VCaP (cell line): ENCODE measurements around the gene RAI1.
A peak's percentile ranks its signal among the peaks of the same experiment; 100 is the strongest.

Experiments
- H3K27ac ChIP-seq: fragments of 450-650 bp; 2 replicates; pipeline ENCODE4 v1.5.1; 2017
- TF ChIP-seq, protein P1 (sequence below): fragments of 450-650 bp; conservative IDR thresholded peaks from 2 replicates; pipeline ENCODE4 v1.5.1; 2017; ENCODE audit warnings: mild to moderate bottlenecking, moderate library complexity

Gene RAI1

DNA sequence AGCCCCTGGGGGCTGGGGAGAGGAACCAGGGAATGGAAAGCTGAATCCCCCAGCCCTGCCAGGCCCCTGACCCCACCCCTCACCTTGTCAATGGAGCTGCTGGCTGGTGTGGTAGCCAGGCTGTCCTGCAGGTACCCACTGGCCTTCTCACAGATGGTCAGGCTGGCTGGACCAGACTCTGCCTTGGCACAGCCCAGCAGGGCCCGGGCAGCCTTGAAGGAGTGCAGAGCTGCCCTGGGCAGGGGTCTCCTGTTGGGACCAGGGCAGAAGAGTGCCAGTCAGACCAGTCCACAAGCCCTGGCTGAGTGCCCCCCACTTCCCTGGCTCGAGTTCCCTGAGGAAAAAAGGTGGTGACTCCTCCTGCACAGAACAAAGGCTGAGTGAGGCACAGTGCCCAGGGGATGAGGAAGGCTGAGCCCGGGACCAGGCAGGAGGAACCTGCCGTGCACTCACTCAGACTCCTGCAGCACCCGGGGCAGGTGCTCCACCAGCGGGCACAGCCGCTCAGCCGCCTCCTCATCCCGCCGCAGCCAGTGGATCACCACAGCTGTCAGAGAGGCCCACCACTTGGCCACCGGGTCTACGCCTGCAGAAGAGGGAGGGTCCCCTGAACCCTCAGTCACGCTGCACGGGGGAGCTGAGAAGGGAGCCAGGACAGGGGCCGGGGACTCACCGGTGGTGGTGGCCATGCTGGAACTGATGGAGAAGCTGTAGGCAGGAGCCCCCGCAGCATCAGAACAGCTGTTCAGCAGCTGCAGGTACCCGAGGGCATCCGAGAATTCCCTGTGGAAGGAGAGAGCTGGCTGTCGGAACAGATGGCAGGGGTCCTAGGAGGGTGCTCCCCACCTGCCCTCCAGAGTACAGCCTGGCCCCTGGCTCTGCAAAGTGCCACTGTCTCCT, 133.2 kb downstream of the RAI1 start:
- TF ChIP-seq, protein P1, sequence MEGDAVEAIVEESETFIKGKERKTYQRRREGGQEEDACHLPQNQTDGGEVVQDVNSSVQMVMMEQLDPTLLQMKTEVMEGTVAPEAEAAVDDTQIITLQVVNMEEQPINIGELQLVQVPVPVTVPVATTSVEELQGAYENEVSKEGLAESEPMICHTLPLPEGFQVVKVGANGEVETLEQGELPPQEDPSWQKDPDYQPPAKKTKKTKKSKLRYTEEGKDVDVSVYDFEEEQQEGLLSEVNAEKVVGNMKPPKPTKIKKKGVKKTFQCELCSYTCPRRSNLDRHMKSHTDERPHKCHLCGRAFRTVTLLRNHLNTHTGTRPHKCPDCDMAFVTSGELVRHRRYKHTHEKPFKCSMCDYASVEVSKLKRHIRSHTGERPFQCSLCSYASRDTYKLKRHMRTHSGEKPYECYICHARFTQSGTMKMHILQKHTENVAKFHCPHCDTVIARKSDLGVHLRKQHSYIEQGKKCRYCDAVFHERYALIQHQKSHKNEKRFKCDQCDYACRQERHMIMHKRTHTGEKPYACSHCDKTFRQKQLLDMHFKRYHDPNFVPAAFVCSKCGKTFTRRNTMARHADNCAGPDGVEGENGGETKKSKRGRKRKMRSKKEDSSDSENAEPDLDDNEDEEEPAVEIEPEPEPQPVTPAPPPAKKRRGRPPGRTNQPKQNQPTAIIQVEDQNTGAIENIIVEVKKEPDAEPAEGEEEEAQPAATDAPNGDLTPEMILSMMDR, result no peak
- peak overlapping the region; percentile 16; the same call in 1 of the 2 replicates for H3K27ac ChIP-seq

DNA sequence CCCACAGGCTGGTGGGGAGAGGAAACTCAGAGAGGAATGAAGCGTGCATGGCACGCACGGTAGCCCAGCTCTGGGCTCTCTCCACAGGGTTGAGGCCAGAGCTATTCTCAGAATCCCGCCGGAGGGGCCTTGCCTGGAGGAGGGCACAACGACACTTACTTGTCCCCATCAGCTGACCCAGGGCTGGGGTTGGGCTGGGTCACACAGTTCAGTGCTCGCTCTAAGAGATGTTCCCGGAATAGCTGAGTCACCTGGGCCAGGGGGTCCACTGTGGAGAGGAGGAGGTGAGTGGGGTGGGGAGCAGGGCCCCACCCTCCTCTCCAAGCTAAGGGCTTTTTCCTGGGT, 133.8 kb downstream of the RAI1 start:
- TF ChIP-seq, protein P1, result no peak
- H3K27ac ChIP-seq, result 0 out of 2 replicates have a peak overlapping the region, but pooled peaks have one; percentile 16

DNA sequence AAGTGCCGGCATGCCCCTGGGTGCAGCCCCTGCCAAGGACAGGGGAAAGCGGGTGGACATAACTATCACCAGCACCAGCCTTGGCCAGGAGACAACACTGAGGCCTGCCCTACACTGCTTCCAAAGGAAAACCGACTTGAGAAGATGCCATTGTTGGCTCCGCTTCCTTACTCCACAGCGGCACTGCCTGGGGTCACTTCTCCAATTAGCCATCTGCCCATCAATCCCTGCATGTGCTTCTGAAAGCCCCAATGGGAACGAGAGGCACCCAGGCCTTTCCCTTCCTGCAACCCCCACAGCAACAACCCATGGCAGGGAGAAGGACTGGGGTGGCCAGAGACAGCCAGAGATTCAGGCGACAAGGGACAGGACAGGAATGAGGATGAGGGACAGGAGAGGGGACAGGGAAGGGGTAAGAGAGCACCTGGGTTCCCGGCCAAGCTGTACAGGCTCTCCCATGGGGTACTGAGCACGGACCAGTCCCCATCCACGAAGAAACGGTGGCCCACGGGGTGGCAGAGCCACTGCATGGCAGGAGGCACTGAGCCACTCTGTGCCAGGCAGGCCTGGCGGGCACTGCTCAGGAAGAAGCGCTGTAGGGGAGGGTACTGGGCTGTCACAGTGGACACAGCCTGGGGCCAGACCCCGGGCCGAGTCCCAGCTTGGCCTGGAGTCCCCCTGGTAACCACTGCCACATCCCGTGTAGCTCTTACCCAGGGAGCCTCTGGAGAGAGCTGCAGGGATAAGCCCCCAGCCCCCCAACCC, 134.4 kb downstream of the RAI1 start:
- H3K27ac ChIP-seq, result 0 out of 2 replicates have a peak overlapping the region, but pooled peaks have one; percentile 16
- TF ChIP-seq, protein P1, result no peak

DNA sequence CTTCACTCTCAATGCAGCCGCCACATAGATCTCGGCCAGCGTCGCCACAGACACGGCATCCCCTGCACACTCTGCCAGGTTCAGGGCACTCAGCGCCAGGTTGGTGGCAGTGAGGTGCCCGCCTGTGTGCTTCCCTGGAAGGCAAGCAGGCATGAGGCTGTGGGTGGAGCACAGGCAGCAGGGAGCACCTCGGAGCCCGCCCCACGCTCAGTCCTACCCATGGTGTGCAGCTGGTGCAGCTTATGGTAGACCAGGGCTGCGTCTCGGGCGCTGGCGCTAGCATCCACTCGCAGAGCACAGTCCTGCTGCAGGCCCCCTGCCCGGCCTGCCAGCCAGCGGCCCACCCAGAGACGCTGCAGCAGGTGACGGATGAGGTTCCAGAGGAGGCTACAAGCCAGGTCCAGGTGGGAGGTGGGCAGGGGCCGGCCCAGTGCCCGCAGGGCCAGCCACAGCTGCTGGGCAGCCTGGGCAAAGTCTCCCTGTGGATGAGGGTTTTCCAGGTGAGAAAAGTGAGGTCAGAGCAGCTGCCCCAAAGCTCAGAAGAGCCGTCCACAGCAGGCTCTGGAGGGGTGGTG, 135.1 kb downstream of the RAI1 start:
- TF ChIP-seq, protein P1, result no peak
- no peak overlapping the region for H3K27ac ChIP-seq

DNA sequence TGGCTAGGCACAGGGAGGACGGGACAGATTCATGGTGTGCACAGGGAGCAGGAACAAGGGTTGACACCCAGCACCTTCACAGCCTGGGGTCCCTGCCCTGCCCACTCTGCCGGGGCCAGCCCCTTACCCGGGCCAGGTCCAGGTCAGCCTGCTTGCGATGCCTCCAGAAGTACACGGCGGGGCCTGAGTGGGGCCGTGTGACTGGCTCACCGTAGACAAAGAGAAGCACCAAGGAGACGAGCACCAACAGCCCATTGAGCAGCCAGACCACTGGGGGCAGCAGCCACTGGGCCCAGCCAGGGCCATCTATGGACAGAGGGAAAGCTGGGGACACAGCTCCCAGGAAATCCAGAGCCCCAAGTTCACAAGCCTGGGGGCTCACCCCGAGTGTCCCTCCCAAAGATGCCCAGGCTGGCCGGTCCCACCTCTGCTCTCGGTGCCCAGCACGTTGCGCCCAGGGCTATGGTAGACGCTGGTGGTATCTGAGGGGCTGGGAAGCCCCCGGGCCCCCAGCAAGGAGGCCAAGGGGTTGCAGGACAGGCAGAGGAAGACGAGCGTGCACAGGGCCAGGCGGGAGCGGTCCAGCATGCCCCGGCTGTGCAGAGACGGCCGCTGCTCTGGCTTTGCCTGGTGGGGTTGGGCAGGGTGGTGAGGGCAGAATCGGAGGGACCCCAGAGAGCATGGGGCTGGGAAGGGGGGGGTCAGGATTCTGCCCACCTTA, 135.7 kb downstream of the RAI1 start:
- TF ChIP-seq, protein P1, result no peak
- H3K27ac ChIP-seq, result 0 out of 2 replicates have a peak overlapping the region, but pooled peaks have one; percentile 88

DNA sequence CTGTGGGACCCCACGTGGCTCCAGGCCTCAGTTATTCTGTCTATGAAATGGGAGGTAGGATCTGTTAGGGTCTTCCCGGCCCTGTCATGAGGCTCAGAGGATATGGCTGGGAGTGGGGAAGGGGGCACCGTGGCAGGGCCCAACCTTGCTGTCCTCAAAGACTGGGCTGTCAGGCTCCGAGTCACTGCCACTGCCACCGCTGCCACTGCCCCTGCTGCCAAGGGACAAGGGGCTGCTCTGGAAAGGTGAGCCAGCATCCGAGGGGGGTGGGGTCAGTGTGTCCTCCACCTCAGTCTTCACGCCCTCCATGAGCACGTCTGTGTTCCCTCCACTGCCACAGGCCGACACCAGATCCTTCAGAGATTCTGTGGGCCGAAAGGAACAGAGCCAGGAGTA, 136.3 kb downstream of the RAI1 start:
- peak overlapping the region; percentile 88; the same call in 1 of the 2 replicates for H3K27ac ChIP-seq
- TF ChIP-seq, protein P1, result no peak
